GM12874 (cell line): Measurements from ENCODE around the gene POFUT1.

Experiments used
- CTCF ChIP-seq: IDR thresholded peaks from 2 replicates; pipeline ENCODE4 v1.5.1; 2011; ENCODE audit warnings: low read depth, mild to moderate bottlenecking, control low read depth, low read length, moderate library complexity; ENCODE audit not compliant: insufficient read depth

The POFUT1 gene

GRCh38 chr20:32190616-32191415 is 16.9 kb upstream of the POFUT1 start:
- no peak for TF ChIP-seq CTCF

DNA sequence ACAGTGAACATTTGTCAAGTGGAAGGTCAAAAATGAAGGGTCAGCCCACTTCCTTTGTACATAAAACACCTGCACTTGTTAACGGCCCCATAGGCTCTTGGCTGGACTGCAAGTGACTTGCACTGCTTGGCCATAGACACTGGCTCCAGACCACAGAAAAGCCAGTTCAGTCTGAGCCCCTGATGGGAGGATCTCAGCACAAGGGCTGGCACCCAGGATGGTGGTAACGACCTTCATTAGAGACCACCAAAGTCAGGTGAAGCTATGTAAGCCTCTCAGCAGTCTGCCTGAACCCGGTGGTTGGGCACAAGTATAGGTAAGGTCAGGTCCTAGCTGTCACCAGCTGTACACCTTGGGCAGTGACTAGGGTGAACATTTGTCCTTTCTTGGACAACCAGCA is 16.3 kb upstream of the POFUT1 start:
- no peak for TF ChIP-seq CTCF

- TF ChIP-seq CTCF, result no peak
Measured at GRCh38 chr20:32191873-32192272, 15.8 kb upstream of the POFUT1 start.

- no peak for TF ChIP-seq CTCF
Measured at GRCh38 chr20:32192698-32193097, 15.0 kb upstream of the POFUT1 start.

DNA sequence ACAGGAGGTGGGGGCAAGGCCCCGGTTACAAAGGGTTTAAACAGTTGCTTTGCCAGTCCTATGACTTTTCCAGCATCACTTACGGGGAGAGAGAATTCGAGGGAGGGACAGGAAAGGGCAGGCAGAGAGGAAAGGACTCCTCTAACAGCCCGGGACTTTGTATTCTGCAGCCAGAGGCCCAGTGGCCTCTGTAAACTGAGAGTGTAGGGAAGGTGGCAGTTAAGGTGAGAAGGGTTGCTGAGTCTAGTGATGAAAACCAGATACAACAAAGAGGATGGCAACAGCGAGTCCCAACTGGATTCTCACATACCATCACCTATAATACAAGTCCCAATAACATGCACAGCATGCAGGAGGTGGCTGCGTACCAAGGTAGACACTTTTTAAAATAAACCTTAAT is 13.7 kb upstream of the POFUT1 start:
- no peak for TF ChIP-seq CTCF

GRCh38 chr20:32195581-32195980 is 12.1 kb upstream of the POFUT1 start:
- no peak for TF ChIP-seq CTCF

DNA sequence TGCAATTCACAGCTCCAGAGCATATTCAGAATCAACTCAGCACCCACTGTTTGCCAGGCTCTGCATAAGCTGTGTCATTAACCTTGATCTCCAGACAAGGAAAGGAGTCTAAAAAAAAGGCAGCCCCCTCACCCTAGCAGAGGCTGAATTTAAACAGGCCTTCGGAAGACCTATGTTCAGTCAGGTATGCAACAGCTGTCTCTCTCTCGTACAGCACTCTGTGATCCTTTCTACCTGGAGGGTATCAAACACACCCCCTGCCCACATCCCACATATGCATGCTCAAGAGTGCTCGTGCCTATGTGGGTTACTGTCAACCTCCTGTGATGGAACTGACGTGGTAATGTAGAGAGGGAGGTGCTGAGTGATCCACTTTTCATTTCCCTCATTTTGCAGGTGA is 8.7 kb upstream of the POFUT1 start:
- TF ChIP-seq CTCF, result no peak
